Natural killer cell treated with Interleukin-12 subunit alpha and Interleukin-12 subunit beta and Interleukin-15 and Interleukin-18, amount 100 ng/mL, for 72 hours (primary cell): Measurements from ENCODE around the gene DNAJC1. TPM values are rescaled to one million over a fixed set of nuclear protein-coding genes. Genes with fewer than 3 reads are reported as not detected.
"Not testable (repeated sequence)": the region's sequence is repeated elsewhere in the genome, so short reads cannot be mapped to it uniquely, and the experiment has no call there.

Experiments
- ATAC-seq, 2 donors: fragments of 150-1000 bp; cut with Tn5 transposase in 1 of 2; sonication (Bioruptor Pico), chemical (Tn5 transposase) in 1 of 2; 2 replicates each; pipeline ENCODE4 v1.10.0; 2021
- DNase-seq: peaks from one replicate; pipeline ENCODE4 v3.0.0; 2022; ENCODE audit warnings: low spot score
- H3K27ac Mint-ChIP-seq, 2 donors: 1 replicate in 1 of 2; 2 replicates in 1 of 2; pipeline ENCODE4 v1.8.0; 2022; ENCODE audit warnings: mixed read lengths in 2 of 2, mild to moderate bottlenecking in 1 of 2, moderate library complexity in 1 of 2
- H3K27me3 Mint-ChIP-seq, 2 donors: 1 replicate in 1 of 2; 2 replicates in 1 of 2; pipeline ENCODE4 v1.8.0; 2022; ENCODE audit warnings: mixed read lengths in 2 of 2
- H3K36me3 Mint-ChIP-seq: one replicate; pipeline ENCODE4 v1.8.0; 2022; ENCODE audit warnings: mixed read lengths
- H3K4me1 Mint-ChIP-seq, 2 donors: 1 replicate in 1 of 2; 2 replicates in 1 of 2; pipeline ENCODE4 v1.8.0; 2022; ENCODE audit warnings: low read depth in 2 of 2, mixed read lengths in 2 of 2, mild to moderate bottlenecking in 1 of 2
- H3K4me3 Mint-ChIP-seq: one replicate; pipeline ENCODE4 v1.8.0; 2022; ENCODE audit warnings: mixed read lengths
- H3K9me3 Mint-ChIP-seq: 2 replicates; pipeline ENCODE4 v1.8.0; 2022; ENCODE audit warnings: mixed read lengths
- total RNA-seq, 2 donors: library from RNA; stranded (reverse); gene quantifications; one replicate each; pipeline ENCODE4 v1.2.3, GENCODE V29; 2022

DNAJC1 gene
- total RNA-seq, 2 donors from 2014 or later: 37.8 to 53.5 TPM

DNA sequence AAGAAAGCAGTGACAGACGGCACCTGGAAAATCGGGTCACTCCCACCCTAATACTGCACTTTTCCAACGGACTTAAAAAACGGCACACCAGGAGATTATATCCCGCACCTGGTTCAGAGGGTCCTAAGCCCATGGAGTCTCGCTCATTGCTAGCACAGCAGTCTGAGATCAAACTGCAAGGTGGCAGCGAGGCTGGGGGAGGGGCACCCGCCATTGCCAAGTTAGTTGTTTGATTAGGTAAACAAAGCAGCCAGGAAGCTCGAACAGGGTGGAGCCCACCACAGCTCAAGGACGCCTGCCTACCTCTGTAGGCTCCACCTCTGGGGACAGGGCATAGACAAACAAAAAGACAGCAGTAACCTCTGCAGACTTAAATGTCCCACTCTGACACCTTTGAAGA is 169.0 kb downstream of the DNAJC1 start:
- H3K4me3 Mint-ChIP-seq: not testable (repeated sequence)
- peaks cover 26% of the 10 kb centered on the region for H3K9me3 Mint-ChIP-seq
- H3K36me3 Mint-ChIP-seq: peaks cover 63% of the 10 kb centered on the region

DNA sequence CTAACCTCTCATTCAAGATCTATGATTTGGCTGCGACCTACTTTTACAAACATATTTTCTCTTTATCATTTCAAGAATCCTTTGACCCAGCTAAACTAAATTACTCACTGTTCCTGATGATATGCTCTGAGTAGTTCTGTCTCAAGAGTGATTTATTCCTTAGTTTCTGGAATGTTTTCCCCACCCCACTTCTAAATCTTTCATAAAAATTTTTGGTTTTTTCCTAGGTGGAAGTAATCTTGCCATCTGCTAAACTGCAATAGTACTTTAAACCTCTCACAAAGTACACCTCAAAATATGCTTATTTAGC is 170.8 kb downstream of the DNAJC1 start:
- Mint-ChIP-seq H3K4me3 (no peak overlapping the region), H3K9me3 (peaks cover 21% of the 10 kb centered on the region), H3K4me1 (no peaks in the 10 kb centered on the region), H3K27ac (no peak overlapping the region), H3K36me3 (peaks cover 56% of the 10 kb centered on the region), H3K27me3 (no peaks in the 10 kb centered on the region)
- no peak for ATAC-seq
- DNase-seq: no peak

More for the DNA sequence above, 169.0 kb downstream of the DNAJC1 start:
- H3K27ac Mint-ChIP-seq, H3K4me1 Mint-ChIP-seq, H3K27me3 Mint-ChIP-seq, ATAC-seq, DNase-seq: not testable (repeated sequence)

DNA sequence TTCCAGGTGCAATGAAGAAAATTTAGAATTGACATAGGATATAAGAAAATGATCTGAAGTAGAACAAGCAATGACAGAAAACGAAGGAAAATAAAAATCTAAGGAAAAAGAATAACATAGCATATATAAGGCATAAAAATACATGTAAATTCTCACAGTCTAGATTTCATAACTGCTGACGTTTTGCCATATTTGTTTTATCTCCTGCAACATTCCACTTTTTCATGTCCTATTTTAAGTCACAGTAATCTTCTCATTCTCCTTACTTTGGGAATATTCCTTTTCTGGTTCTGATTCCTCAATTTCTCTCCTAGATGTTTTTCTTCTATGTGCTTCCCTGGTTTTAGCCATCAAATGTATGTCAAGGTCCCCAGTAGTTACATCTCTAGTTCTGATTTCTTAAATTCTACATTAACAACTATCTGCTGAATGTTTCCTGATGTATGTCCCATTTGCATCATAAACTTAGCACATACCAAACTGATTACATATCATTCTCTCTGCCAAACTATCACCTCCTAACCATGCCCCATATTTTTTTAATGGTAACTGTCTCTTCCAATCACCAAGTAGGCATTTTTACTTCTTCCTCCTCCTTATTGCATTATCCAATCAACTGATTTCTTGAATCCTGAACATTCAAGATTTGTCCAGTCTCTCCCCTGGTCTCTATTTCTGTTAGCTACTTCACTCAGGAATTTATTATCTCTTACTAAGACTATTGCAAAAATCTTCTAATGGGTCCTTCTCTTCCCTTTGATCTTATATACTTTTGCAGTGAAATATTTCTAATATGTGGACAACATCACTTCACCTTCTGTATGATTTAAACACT is 171.3 kb downstream of the DNAJC1 start:
- Mint-ChIP-seq H3K4me1 (no peaks in the 10 kb centered on the region), H3K4me3 (no peak overlapping the region), H3K9me3 (peaks cover 21% of the 10 kb centered on the region), H3K27me3 (no peaks in the 10 kb centered on the region), H3K27ac (no peak overlapping the region), H3K36me3 (peaks cover 61% of the 10 kb centered on the region)
- DNase-seq (no peak), ATAC-seq (no peak)

DNA sequence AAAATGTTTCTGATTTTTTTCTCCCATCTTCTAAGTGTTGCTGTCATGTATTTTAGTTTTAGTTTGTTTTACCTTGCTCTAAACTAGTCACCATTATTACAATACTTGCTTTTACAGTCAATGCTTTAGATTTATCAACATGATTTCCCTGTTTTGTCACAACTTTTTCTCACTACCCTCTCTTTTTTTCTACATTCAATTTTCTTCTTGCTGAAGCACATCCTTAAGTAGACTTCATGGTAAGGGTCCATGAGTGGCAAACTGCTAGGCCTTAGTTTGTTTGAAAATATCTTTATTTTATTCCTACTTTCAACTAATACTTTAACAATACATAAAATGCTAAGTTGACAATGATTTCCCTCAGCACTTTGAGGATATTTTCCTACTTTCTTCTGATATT is 173.5 kb downstream of the DNAJC1 start:
- DNase-seq (no peak), ATAC-seq (no peak)
- no peak overlapping the region for H3K27ac Mint-ChIP-seq
- H3K4me3 Mint-ChIP-seq: no peak overlapping the region
- H3K9me3 Mint-ChIP-seq: peaks cover 24% of the 10 kb centered on the region
- no peaks in the 10 kb centered on the region for H3K4me1 Mint-ChIP-seq
- peaks cover 66% of the 10 kb centered on the region for H3K36me3 Mint-ChIP-seq
- H3K27me3 Mint-ChIP-seq: no peaks in the 10 kb centered on the region

DNA sequence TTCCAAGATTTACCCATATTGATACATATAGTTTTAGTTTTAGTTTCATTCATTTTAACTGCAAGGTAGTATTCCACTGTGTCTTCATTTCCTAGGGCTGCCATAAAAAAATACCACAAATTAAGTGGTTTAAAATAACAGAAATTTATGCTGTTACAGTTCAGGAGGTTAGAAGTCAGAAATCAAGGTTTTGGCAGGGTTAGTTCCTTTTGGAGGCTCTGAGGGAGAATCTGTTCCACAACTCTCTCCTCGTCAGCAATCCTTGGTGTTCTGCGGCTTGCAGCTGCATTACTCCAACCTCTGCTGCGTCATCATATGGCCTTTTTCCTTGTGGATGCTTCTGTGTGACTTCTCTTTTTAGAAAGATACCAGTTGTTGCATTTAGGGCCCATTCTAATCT is 176.2 kb downstream of the DNAJC1 start:
- H3K4me1 Mint-ChIP-seq: peaks cover 0 to 2% of the 10 kb centered on the region in 2 donors
- H3K27me3 Mint-ChIP-seq: no peaks in the 10 kb centered on the region
- DNase-seq (no peak), ATAC-seq (no peak)
- no peak overlapping the region for H3K27ac Mint-ChIP-seq
- peaks cover 54% of the 10 kb centered on the region for H3K36me3 Mint-ChIP-seq
- H3K4me3 Mint-ChIP-seq: no peak overlapping the region
- peaks cover 20% of the 10 kb centered on the region for H3K9me3 Mint-ChIP-seq

DNA sequence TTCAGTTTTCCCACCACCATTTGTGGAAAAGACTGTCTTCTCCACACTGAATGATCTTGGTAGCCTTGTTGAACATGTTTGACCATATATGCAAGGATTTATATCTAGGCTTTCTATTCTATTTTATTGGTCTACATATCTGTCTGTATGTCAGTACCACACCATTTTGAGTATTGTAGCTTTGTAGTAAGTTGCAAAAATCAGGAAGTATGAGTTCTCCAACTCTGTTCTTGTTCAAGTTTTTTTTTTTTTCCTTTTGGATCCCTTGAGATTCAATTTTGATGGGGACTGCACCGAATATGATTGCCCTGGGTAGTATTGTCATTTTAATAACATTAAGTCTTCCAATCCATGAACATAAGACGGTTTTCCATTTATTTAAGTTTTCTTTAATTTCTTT is 176.8 kb downstream of the DNAJC1 start:
- H3K36me3 Mint-ChIP-seq: peaks cover 50% of the 10 kb centered on the region
- H3K27me3 Mint-ChIP-seq: no peaks in the 10 kb centered on the region
- DNase-seq (no peak), ATAC-seq (no peak)
- H3K4me3 Mint-ChIP-seq: no peak overlapping the region
- H3K4me1 Mint-ChIP-seq: peaks cover 0 to 2% of the 10 kb centered on the region in 2 donors
- peaks cover 18% of the 10 kb centered on the region for H3K9me3 Mint-ChIP-seq
- no peak overlapping the region for H3K27ac Mint-ChIP-seq

DNA sequence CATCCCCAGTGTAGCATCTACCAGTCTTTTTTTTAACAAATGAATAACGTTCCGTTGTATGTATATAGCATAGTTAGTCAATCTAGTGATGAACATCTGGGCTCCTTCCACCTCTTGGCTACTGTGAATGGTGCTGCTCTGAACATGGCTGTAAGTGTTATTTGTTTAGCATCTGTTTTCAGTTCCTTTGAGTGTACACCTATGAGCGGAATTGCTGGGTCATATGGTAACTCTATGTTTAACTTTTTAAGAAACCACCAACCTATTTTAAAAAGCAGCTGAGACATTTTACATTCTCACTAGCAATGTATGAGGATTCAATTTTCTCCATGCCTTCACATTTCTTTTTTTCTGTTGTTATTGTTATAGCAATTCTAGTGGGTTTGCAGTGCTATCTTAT is 178.2 kb downstream of the DNAJC1 start:
- peaks cover 42% of the 10 kb centered on the region for H3K36me3 Mint-ChIP-seq

DNA sequence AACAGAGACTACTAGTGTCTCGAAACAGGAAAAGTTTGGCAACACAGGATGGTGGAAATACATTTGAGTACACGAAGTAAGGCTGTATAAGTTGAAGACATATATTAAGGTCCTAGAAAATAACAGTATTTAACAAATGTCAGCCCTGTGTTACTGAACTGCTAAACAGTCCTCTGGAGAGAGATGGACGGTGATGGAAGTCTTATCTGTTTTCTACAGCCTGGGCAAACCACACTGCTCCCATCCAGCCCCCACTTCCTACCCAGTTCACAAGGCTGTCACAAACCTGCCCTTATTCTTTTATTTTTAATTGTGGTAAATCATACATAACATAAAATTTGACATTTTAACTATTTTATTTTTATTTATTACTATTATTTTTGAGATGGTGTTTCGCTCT is 179.1 kb downstream of the DNAJC1 start:
- H3K4me3 Mint-ChIP-seq: no peak overlapping the region
- no peak for DNase-seq
- H3K9me3 Mint-ChIP-seq: peaks cover 8% of the 10 kb centered on the region
- peaks cover 33% of the 10 kb centered on the region for H3K36me3 Mint-ChIP-seq
- no peak for ATAC-seq
- no peak overlapping the region for H3K27ac Mint-ChIP-seq
- peaks cover 0 to 2% of the 10 kb centered on the region in 2 donors for H3K4me1 Mint-ChIP-seq
- no peaks in the 10 kb centered on the region for H3K27me3 Mint-ChIP-seq

More for the DNA sequence above, 178.2 kb downstream of the DNAJC1 start:
- no peak overlapping the region for H3K27ac Mint-ChIP-seq
- ATAC-seq (no peak), DNase-seq (no peak)
- H3K27me3 Mint-ChIP-seq: no peaks in the 10 kb centered on the region
- H3K4me1 Mint-ChIP-seq: peaks cover 0 to 2% of the 10 kb centered on the region in 2 donors
- H3K4me3 Mint-ChIP-seq: no peak overlapping the region
- H3K9me3 Mint-ChIP-seq: peaks cover 14% of the 10 kb centered on the region

DNA sequence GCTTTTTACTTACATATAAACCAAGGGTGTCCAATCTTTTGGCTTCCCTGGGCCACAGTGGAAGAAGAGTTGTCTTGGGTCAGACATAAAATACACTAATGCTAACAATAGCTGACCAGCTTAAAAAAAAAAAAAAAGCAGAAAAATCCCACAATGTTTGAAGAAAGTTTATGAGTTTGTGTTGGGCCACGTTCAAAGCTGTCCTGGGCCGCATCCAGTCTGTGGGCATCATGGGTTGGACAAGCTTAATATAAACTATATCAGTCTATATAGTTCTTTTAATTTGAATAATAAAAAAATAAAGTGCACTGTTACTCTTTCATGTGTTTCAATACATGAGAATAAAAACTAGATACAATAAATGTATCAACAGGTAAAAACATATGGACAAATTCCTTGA is 179.9 kb downstream of the DNAJC1 start:
- ATAC-seq (no peak), DNase-seq (no peak)
- H3K36me3 Mint-ChIP-seq: peaks cover 33% of the 10 kb centered on the region
- H3K27me3 Mint-ChIP-seq: no peaks in the 10 kb centered on the region
- H3K27ac Mint-ChIP-seq: no peak overlapping the region
- H3K4me3 Mint-ChIP-seq: no peak overlapping the region
- H3K4me1 Mint-ChIP-seq: peaks cover 0 to 2% of the 10 kb centered on the region in 2 donors
- H3K9me3 Mint-ChIP-seq: peaks cover 8% of the 10 kb centered on the region

DNA sequence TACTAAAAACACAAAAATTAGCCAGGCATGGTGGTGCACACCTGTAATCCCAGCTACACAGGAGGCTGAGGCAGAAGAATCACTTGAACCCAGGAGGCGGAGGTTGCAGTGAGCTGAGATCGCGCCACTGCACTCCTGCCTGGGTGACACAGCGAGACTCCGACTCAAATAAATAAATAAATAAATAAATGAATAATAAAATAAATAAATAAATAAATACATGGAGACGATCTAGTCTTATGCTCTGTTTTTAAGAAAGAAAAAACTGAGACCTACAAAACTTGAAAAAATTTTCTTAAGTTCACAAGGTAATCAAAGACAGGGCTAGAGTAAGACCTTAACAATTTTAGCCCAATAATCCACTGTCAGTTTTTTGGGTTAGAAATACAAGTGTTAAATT is 181.3 kb downstream of the DNAJC1 start:
- not testable (repeated sequence) for H3K9me3 Mint-ChIP-seq, DNase-seq, H3K27me3 Mint-ChIP-seq, H3K4me1 Mint-ChIP-seq, ATAC-seq, H3K4me3 Mint-ChIP-seq, H3K27ac Mint-ChIP-seq
- peaks cover 24% of the 10 kb centered on the region for H3K36me3 Mint-ChIP-seq

DNA sequence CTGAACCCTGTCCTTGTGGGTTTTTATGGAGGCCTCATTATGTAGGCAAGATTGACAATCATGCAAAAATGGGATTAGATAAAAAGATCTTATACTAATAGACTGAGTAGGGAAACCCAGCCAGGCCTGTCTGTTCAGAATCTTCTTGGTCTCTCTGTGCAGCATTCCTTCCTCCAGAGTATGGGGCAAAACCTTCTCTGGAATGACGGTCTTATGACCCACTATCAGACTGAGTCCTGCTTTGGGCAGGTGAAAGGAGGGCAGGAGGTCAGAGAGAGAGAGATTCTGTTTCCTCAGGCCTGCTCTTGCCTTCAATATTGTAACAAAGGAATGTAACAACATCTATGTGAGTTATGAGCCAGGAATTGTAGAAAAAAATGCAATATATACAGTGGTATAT is 182.6 kb downstream of the DNAJC1 start:
- H3K27ac Mint-ChIP-seq: no peak overlapping the region
- no peak overlapping the region for H3K4me3 Mint-ChIP-seq
- H3K27me3 Mint-ChIP-seq: no peaks in the 10 kb centered on the region
- DNase-seq (no peak), ATAC-seq (no peak)
- H3K36me3 Mint-ChIP-seq: peaks cover 14% of the 10 kb centered on the region
- H3K4me1 Mint-ChIP-seq: peaks cover 0 to 2% of the 10 kb centered on the region in 2 donors
- peaks cover 2% of the 10 kb centered on the region for H3K9me3 Mint-ChIP-seq

DNA sequence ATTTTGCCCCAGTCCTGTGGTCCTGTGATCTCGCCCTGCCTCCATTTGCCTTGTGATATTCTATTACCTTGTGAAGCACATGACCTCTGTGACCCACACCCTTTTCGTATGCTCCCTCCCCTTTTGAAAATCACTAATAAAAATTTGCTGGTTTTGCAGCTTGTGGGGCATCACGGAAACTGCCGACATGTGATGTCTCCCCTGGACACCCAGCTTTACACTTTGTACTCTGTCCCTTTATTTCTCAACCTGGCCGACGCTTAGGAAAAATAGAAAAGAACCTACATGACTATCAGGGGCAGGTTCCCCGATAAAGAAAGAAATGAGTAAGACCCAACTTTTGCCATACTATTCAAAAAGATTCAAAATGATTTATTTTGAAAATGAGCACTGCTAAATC is 185.1 kb downstream of the DNAJC1 start:
- not testable (repeated sequence) for DNase-seq, H3K4me3 Mint-ChIP-seq, ATAC-seq, H3K9me3 Mint-ChIP-seq, H3K27ac Mint-ChIP-seq, H3K4me1 Mint-ChIP-seq, H3K36me3 Mint-ChIP-seq, H3K27me3 Mint-ChIP-seq

DNA sequence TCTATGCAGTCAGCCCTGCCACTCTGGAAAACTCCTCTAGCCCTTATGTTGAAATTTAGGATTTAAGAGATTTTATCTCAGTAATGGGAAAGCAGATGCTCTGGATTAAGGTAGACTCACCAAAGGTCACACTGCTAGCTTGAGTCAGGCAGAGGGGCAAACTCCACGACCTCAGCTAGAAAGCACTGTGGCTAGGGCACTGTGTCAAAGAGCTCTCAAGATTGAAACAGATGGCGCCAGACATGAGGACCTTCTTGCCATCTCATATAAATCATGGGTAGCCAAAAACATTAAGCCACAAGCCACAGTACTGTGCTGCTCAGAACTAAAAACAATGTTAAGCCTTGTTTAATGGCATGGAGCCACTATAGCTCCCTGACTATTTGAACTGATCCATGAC is 188.7 kb downstream of the DNAJC1 start:
- DNase-seq (no peak), ATAC-seq (no peak)
- Mint-ChIP-seq H3K27ac (no peak overlapping the region), H3K4me1 (no peaks in the 10 kb centered on the region), H3K9me3 (no peaks in the 10 kb centered on the region), H3K4me3 (no peak overlapping the region), H3K27me3 (no peaks in the 10 kb centered on the region), H3K36me3 (no peaks in the 10 kb centered on the region)

DNA sequence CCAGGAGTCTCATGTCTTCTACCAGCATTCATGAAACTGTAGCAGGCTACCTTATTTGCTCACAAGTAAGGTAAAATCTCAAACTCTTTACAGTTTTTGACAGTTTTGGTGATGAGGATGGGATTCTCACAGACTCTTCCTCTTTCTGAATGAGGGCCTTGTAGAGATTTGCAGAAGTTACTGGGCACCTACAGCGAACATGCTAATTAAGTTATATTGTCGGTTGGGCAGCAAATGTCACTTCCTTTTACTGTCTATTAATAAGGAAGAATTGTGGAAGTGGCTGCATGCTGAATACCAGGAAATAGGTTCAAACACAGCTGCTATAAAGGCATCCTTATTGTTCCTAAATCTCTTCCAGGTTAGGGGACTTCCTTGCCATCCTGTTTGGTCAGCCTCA is 189.6 kb downstream of the DNAJC1 start:
- Mint-ChIP-seq H3K9me3 (no peaks in the 10 kb centered on the region), H3K27ac (no peak overlapping the region), H3K4me1 (no peaks in the 10 kb centered on the region), H3K36me3 (no peaks in the 10 kb centered on the region), H3K4me3 (no peak overlapping the region), H3K27me3 (no peaks in the 10 kb centered on the region)
- ATAC-seq (no peak), DNase-seq (no peak)

DNA sequence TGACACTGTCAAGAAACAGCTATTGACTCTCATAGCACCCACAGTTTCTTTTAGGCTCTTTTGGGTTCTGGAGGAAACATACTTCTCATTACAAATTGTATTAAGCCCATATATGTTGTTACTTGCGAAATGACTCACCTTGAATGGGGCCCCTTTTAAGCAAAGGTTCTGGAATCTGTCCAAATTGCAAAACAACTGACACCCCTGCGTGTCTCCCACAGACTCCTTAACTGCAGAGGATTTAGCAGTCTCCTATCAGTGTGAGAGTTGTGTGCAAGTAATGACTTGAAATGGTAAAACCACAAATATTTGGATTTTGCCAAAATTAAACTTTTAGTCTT is 192.3 kb downstream of the DNAJC1 start:
- Mint-ChIP-seq H3K9me3 (no peaks in the 10 kb centered on the region), H3K27ac (no peak overlapping the region), H3K4me1 (peaks cover 0 to 2% of the 10 kb centered on the region in 2 donors), H3K36me3 (no peaks in the 10 kb centered on the region), H3K27me3 (no peaks in the 10 kb centered on the region), H3K4me3 (no peak overlapping the region)
- DNase-seq (no peak), ATAC-seq (no peak)
